DLD1 (cell line): Measurements from ENCODE around the gene SAG.

Source experiments
- in situ Hi-C: cut with HindIII; loops from 2 replicates; pipeline ENCODE4 v1.10.0; 2017; ENCODE audit warnings: low sequenced_read_pairs

Gene SAG

DNA sequence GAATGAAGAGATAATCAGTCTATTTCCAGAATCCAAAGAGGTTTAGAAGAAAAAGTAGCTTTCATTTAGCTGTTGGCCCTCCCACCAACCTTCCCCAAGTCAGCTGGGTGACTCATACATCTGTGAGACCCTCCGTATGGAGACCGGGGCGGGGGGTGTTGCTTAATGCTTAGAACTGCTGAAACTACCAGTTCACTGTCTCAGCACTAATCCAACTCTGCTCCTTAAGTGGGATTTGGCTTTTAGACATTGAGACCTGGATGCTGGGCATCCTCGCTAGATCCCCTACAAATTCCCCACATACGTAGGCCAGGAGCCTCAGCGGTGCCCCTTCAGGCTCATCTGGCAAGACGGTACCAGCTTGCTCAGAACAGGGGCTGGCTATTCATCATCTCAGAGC, at the start of gene SAG:
SAG (plus strand) TSS at position 252 of the 400 bp plus-strand sequence. CDS start 1,374 bp downstream, outside the sequence.
- in situ Hi-C loops, result no loop called here

GRCh38 chr2:233258211-233258610, 49.4 kb upstream of the SAG start:
- in situ Hi-C loops, result no loop called here

- in situ Hi-C loops, result no loop called here
These were observed 47.9 kb upstream of the SAG start for GRCh38 chr2:233259730-233260129.

GRCh38 chr2:233260661-233261060, 47.0 kb upstream of the SAG start:
- in situ Hi-C loops, result no loop called here

DNA sequence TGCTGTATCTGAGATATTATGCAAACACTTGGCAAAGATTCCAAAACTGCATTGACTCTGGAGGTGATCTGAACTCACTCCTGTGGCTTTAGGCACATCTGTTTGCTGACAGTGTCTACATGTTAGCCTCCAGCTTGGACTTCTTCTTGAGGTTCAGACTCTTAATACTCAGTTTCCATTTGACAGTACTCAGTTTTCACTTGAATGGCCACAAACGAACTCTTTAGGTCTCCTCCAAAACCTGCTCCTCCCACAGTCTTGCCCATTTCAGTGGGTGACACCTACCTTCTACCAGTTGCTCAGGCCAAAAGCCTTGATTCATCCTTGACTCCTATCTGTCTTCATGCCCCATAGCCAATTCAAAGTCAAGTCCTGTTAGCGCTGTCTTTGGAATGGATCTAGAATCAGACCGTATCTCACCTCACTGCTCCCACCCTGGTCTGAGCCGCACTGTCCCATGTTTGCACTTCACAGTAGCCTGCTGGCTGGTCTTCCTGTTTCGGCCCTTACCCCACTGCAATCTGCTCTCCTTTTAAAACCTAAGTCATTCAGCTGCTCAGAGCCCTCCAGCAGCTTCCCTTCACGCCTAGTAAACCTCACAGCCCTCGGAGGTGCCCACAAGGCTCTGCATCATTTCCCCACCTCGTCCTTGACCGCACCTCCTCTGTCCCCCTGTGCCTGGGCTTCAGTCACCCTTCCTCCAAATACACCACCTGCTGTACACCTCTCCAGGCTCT, 45.6 kb upstream of the SAG start:
- in situ Hi-C loops, result no loop called here

DNA sequence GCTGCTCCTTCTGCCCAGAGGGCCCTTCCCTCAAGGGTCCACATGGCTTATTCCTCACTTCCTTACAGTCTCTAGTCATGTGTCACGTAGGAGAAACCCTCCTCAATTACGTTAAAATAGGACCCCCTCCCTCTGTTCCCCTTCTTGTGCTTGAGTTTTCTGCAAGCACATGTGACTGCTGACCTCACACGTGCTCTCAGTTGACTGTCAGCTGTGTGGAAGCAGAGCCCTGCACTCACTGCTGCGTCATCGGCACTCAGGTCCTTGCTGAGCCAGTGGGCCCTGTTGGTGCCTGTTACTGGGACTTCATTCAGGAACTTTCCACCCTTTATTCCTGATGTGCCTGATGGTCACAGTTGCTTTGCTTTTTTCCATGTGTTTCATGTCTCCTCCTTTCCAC, 45.1 kb upstream of the SAG start:
- in situ Hi-C loops, result no loop called here

DNA sequence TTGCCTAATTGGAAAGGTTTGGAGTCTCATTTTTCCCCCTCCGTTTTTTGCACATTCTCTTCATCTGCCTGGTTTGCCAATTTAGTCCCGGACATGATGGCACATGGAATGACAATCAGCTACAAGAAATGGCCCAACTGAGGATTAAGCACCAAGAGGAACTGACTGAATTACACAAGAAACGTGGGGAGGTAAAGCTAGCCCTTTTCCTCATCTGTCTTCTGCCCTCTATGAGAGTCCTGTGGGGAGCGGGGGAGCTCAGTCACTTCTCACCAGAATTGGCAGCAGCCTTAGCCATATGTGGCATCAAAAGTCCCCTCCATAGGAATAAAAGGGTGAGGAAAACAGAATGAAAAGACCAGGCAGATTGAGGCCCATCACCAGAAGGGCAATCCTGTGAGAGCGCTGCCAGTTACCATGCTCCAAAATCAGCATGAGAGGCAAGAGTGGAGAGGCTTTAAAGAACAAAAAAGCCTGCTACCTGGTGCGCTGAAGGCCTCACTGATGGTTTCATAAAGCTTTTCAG, 44.5 kb upstream of the SAG start:
- in situ Hi-C loops, result no loop called here

GRCh38 chr2:233264667-233265066, 42.9 kb upstream of the SAG start:
- in situ Hi-C loops, result no loop called here

GRCh38 chr2:233265899-233266431, 41.7 kb upstream of the SAG start:
- in situ Hi-C loops, result no loop called here

GRCh38 chr2:233266481-233266880, 41.1 kb upstream of the SAG start:
- in situ Hi-C loops, result no loop called here

DNA sequence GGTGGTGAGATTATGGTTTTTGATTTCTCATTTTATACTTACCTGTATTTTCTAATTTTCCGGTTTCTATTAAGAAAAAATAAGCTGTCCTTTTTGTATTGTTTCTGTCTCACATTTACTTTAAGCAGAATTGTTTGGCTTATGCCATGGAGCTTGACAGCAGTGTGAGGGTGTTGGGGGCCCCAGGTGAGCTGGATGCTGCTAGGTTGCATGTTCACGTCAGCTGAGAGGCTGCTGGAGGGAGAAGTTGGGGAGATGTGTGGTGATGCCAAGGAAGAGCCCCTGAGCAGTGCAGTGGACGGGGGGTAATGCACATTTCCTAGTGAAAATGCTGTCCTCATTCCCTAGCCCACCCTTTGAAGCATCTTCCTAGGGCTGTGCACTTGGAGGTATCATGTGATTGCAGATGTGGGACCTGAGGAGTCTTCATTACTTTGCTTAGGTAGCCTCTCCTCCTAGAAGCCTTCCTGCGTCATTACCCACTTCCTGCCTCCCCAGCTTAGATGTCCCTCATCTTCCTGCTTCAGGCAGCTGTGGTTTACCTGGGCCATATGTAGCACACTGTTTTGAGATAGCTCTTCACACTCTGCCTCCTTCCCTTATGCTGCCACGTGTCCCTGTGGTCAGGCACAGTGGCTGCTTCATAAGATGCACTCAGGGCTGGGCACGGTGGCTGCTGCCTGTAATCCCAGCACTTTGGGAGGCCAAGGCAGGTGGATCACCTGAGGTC, 39.9 kb upstream of the SAG start:
- in situ Hi-C loops, result no loop called here

DNA sequence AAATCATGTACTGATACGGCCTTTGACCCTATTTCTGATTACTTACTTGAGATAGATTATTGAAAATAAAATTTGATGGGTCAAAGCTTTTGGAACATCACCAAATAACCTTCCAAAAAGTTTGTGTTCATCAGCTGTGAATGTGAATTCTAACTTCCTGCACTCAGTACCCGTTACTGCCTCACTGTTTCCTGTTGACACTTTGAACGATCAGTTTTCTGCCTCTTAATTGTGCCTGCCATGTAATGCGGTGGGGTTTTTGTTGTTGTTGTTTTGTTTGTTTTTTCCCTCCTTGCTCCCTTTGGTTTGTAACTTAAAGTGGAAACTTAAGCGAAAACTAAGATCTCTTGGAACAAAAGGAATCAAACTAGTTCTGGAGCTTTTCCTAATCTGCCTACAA, 37.2 kb upstream of the SAG start:
- in situ Hi-C loops, result no loop called here

DNA sequence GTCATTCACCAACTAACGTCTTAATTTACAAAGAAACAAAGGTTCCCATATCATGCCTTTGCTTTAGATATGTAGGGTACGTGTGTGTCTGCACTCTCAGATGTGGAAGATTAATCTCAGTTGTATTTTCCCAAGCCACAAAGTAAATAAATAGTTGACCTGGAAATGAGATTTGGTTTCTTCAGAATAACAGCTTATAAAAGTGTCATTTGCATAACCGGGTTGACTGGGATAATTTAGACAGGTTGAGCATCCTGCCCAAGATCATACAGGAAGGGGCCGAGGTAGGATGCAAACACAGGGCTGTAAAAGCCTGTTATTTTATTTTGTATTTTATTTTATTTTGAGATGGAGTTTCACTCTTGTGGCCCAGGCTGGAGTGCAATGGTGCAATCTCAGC, 36.7 kb upstream of the SAG start:
- in situ Hi-C loops, result no loop called here

- in situ Hi-C loops, result no loop called here
These were observed 35.9 kb upstream of the SAG start for GRCh38 chr2:233271693-233272092.

GRCh38 chr2:233273120-233273519, 34.5 kb upstream of the SAG start:
- in situ Hi-C loops, result no loop called here

- in situ Hi-C loops, result no loop called here
These were observed 32.4 kb upstream of the SAG start for GRCh38 chr2:233275223-233275622.

GRCh38 chr2:233278921-233279320, 28.7 kb upstream of the SAG start:
- in situ Hi-C loops, result no loop called here

DNA sequence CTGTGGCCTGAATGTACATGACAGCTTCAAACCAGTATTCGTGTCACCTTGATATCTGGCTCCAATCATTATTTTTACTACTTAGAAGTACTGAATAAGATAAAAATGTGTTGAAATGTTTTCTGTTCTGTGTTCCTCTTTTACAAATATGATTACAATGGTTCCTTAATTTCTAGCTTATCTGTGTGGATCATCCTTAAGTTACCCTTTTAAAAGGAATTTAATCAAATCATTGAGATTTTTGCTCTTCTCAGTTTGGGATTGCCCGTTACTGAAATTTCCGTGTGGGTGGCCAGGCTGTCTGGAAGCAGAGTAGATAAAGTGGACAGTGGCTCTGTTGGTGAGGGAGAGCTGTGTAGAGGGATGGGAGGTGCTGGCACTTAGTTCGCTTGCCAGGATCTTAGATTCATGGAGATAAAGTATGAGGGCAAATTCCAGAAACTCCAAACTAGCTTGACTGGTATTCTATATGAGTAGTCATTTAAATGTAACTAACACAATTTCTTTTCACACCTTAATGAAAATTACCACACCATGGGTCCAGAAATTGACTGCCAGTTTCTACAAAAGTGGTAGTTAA, 27.4 kb upstream of the SAG start:
- in situ Hi-C loops, result no loop called here

- in situ Hi-C loops, result no loop called here
These were observed 26.1 kb upstream of the SAG start for GRCh38 chr2:233281553-233281952.

DNA sequence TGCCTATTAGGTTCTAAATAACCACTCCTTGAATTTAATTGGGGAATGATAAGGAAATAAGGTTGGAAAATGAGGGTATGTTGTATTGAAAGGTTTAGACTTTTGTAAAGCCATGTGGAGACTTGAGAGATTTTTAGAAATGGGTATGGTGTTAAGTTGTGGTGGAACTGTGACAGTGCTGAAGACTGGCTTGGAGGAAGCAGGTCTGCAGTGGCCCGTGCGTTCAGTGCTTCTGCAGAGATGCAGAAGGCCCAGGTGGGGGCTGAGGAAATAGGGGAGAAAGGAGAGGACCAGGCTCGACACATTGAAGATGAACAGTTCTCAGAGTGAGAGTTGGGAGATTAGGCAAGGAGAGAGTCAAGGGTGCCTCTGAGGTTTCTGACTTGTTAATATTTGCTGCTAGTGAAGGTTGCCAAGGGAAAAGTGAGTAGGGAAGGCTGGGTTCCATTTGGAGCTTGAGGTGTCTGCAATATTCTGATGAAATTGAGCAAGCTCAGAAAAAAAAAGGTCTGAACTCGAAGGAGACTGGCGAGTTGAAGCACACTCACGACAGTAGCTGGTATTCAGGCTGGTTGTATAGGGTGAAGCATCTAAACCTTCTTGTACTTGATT, 25.5 kb upstream of the SAG start:
- in situ Hi-C loops, result no loop called here

GRCh38 chr2:233285921-233286320, 21.7 kb upstream of the SAG start:
- in situ Hi-C loops, result loop anchor here (5.0 kb wide), 1 partner anchor 61 kb away; no protein-coding TSS in a partner anchor
